ENCODE measurements around the gene ZFR2.
A peak's percentile ranks its signal among the peaks of the same experiment; 100 is the strongest.

ZFR2 gene

GRCh38 chr19:3852177-3852511, 16.7 kb downstream of the ZFR2 start:
- no peak overlapping the region for H3K27ac ChIP-seq
- no peak for TF ChIP-seq Cebpa-rat (IDR thresholded peaks at IDR 0.05)

GRCh38 chr19:3851254-3852176, 17.3 kb downstream of the ZFR2 start:
- Histone ChIP-seq H3K27ac (peak overlapping the region; percentile 55; the same call in 1 of the 2 replicates), H3K9me3 (peaks cover 15% of the 10 kb centered on the region), H3K4me2 (peak overlapping the region; percentile 37), H3K4me3 (no peak overlapping the region), H3K9ac (no peak overlapping the region), H3K4me1 (peaks cover 49% of the 10 kb centered on the region), H3K36me3 (no peaks in the 10 kb centered on the region), H4K20me1 (no peaks in the 10 kb centered on the region), H3K27me3 (no peaks in the 10 kb centered on the region)
- no peak for TF ChIP-seq Cebpa-rat (IDR thresholded peaks at IDR 0.05)

More at GRCh38 chr19:3852177-3852511, 16.7 kb downstream of the ZFR2 start:
- Histone ChIP-seq H3K4me1 (peaks cover 52% of the 10 kb centered on the region), H3K4me2 (no peak overlapping the region), H3K9ac (no peak overlapping the region), H4K20me1 (no peaks in the 10 kb centered on the region), H3K9me3 (peaks cover 15% of the 10 kb centered on the region), H3K27me3 (no peaks in the 10 kb centered on the region), H3K4me3 (no peak overlapping the region), H3K36me3 (no peaks in the 10 kb centered on the region)

- no peaks in the 10 kb centered on the region for H4K20me1 ChIP-seq
- H3K4me2 ChIP-seq: peak overlapping the region; percentile 37
- H3K27me3 ChIP-seq: no peaks in the 10 kb centered on the region
- no peak overlapping the region for H3K9ac ChIP-seq
- H3K4me1 ChIP-seq: peaks cover 49% of the 10 kb centered on the region
- peak overlapping the region; percentile 55; the same call in 1 of the 2 replicates for H3K27ac ChIP-seq
- no peak overlapping the region for H3K4me3 ChIP-seq
- peaks cover 15% of the 10 kb centered on the region for H3K9me3 ChIP-seq
- TF ChIP-seq Cebpa-rat (IDR thresholded peaks at IDR 0.05): no peak
- H3K36me3 ChIP-seq: no peaks in the 10 kb centered on the region
Measured at GRCh38 chr19:3850320-3850972, 18.4 kb downstream of the ZFR2 start.

- Histone ChIP-seq H3K4me1 (peaks cover 44% of the 10 kb centered on the region), H3K36me3 (no peaks in the 10 kb centered on the region), H3K9ac (no peak overlapping the region), H3K27ac (no peak overlapping the region), H3K9me3 (peaks cover 15% of the 10 kb centered on the region), H3K4me2 (no peak overlapping the region), H4K20me1 (no peaks in the 10 kb centered on the region), H3K4me3 (no peak overlapping the region), H3K27me3 (no peaks in the 10 kb centered on the region)
- TF ChIP-seq Cebpa-rat (IDR thresholded peaks at IDR 0.05): no peak
Measured at GRCh38 chr19:3849787-3850186, 19.1 kb downstream of the ZFR2 start.

GRCh38 chr19:3849092-3849491, 19.7 kb downstream of the ZFR2 start:
- H3K36me3 ChIP-seq: no peaks in the 10 kb centered on the region
- H3K4me2 ChIP-seq: no peak overlapping the region
- no peak overlapping the region for H3K4me3 ChIP-seq
- no peaks in the 10 kb centered on the region for H3K27me3 ChIP-seq
- TF ChIP-seq Cebpa-rat (IDR thresholded peaks at IDR 0.05): no peak
- peaks cover 15% of the 10 kb centered on the region for H3K9me3 ChIP-seq
- no peak overlapping the region for H3K9ac ChIP-seq
- H3K27ac ChIP-seq: no peak overlapping the region
- H4K20me1 ChIP-seq: no peaks in the 10 kb centered on the region
- H3K4me1 ChIP-seq: peaks cover 37% of the 10 kb centered on the region

GRCh38 chr19:3844596-3844995, 24.2 kb downstream of the ZFR2 start:
- 0 out of 2 replicates have a peak, but pooled peaks cover 6% of the 10 kb centered on the region for H3K4me1 ChIP-seq
- no peak for TF ChIP-seq Cebpa-rat (IDR thresholded peaks at IDR 0.05)

GRCh38 chr19:3842948-3843347, 25.9 kb downstream of the ZFR2 start:
- peaks cover under 1% of the 10 kb centered on the region; the same call in 1 of the 2 replicates for H3K9me3 ChIP-seq
- no peaks in the 10 kb centered on the region for H4K20me1 ChIP-seq
- H3K4me3 ChIP-seq: no peak overlapping the region
- H3K27me3 ChIP-seq: no peaks in the 10 kb centered on the region
- TF ChIP-seq Cebpa-rat (IDR thresholded peaks at IDR 0.05): no peak
- no peak overlapping the region for H3K27ac ChIP-seq
- no peak overlapping the region for H3K4me2 ChIP-seq
- H3K4me1 ChIP-seq: 0 out of 2 replicates have a peak, but pooled peaks cover 6% of the 10 kb centered on the region
- no peak overlapping the region for H3K9ac ChIP-seq
- no peaks in the 10 kb centered on the region for H3K36me3 ChIP-seq

More at GRCh38 chr19:3844596-3844995, 24.2 kb downstream of the ZFR2 start:
- no peak overlapping the region for H3K27ac ChIP-seq
- H3K36me3 ChIP-seq: no peaks in the 10 kb centered on the region
- H3K4me2 ChIP-seq: no peak overlapping the region
- H3K27me3 ChIP-seq: no peaks in the 10 kb centered on the region
- H3K9ac ChIP-seq: no peak overlapping the region
- H3K4me3 ChIP-seq: no peak overlapping the region
- H3K9me3 ChIP-seq: no peaks in the 10 kb centered on the region
- no peaks in the 10 kb centered on the region for H4K20me1 ChIP-seq

GRCh38 chr19:3840804-3841203, 28.0 kb downstream of the ZFR2 start:
- Histone ChIP-seq H3K4me2 (no peak overlapping the region), H3K4me1 (0 out of 2 replicates have a peak, but pooled peaks cover 6% of the 10 kb centered on the region), H3K36me3 (no peaks in the 10 kb centered on the region), H3K27ac (no peak overlapping the region), H3K27me3 (no peaks in the 10 kb centered on the region), H3K9ac (no peak overlapping the region), H3K9me3 (peaks cover 14% of the 10 kb centered on the region), H4K20me1 (no peaks in the 10 kb centered on the region), H3K4me3 (no peak overlapping the region)
- TF ChIP-seq Cebpa-rat (IDR thresholded peaks at IDR 0.05): no peak

GRCh38 chr19:3839941-3840340, 28.9 kb downstream of the ZFR2 start:
- H4K20me1 ChIP-seq: no peaks in the 10 kb centered on the region
- no peak overlapping the region for H3K9ac ChIP-seq
- 0 out of 2 replicates have a peak, but pooled peaks cover 6% of the 10 kb centered on the region for H3K4me1 ChIP-seq
- H3K36me3 ChIP-seq: no peaks in the 10 kb centered on the region
- H3K9me3 ChIP-seq: peaks cover 14% of the 10 kb centered on the region
- H3K27me3 ChIP-seq: no peaks in the 10 kb centered on the region
- TF ChIP-seq Cebpa-rat (IDR thresholded peaks at IDR 0.05): no peak
- no peak overlapping the region for H3K27ac ChIP-seq
- no peak overlapping the region for H3K4me3 ChIP-seq
- H3K4me2 ChIP-seq: no peak overlapping the region

GRCh38 chr19:3838661-3839060, 30.2 kb downstream of the ZFR2 start:
- Histone ChIP-seq H3K4me1 (0 out of 2 replicates have a peak, but pooled peaks cover 6% of the 10 kb centered on the region), H3K9me3 (peaks cover 14% of the 10 kb centered on the region), H3K4me3 (no peak overlapping the region), H3K27me3 (no peaks in the 10 kb centered on the region), H3K36me3 (no peaks in the 10 kb centered on the region), H3K4me2 (no peak overlapping the region), H4K20me1 (no peaks in the 10 kb centered on the region), H3K27ac (no peak overlapping the region), H3K9ac (no peak overlapping the region)
- TF ChIP-seq Cebpa-rat (IDR thresholded peaks at IDR 0.05): no peak

Measured in BLaER1 (cell line).